GM21576 (cell line): ENCODE measurements around the gene UFD1.

Experiments used
- ATAC-seq: cut with Tn5 transposase; IDR thresholded peaks from one replicate; pipeline ENCODE4 v1.9.1; 2021; ENCODE audit warnings: mild to moderate bottlenecking, moderate library complexity; ENCODE audit not compliant: unreplicated experiment

Gene UFD1

DNA sequence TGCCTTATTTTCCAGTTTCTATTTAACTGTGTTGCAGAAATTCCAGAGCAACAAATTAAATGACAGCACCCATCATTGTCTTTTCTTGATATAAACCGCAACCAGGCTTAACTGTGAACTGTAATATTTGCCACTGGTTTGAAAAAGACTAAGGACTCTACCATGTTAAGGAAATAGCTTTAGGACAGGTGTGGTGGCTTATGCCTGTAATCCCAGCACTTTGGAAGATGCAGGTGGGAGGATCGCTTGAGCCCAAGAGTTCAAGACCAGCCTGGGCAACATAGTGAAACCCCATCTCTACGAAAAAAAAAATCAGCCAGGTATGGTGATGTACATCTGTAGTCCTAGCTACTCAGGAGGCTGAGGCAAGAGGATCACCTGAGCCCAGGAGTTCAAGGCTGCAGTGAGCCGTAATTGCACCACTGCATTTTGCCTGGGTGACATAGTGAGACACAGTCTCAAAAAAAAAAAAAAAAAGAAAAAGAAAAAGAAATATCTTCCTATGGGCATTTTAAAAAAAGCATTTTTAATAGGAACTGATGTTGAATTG lies 76.3 kb downstream of the UFD1 start:
- no peak for ATAC-seq

DNA sequence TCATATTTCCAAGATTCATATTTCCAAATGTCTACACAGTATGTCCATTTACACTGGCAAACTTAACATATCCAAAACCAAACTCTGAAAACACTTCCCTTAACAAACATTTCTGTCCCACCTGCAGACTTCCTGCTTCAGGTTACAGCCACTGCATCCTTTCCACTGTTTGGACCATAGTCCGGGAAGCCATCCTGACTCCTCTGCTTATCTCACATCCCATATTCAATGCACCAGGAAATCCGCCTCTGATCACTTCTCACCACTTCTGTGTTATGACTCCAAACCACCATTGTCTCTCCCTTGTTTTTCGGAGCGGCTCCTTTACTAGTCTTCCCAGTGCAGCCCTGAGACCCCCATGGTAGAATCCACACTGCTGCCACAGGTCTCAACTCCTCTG lies 77.5 kb downstream of the UFD1 start:
- ATAC-seq, result no peak

- ATAC-seq, result no peak
Observed at GRCh38 chr22:19400881-19401280, 78.1 kb downstream of the UFD1 start.
